ENCODE measurements around the gene C9orf50.

C9orf50 gene

GRCh38 chr9:129573977-129574376 lies 46.9 kb downstream of the C9orf50 start:
- no peak overlapping the region for H3K4me2 ChIP-seq (ENCODE audit: low read depth, low read length)
- H3K9ac ChIP-seq (ENCODE audit: low read length) = no peak overlapping the region
- H3F3A ChIP-seq (ENCODE audit: insufficient read depth, low read length) = no peaks in the 10 kb centered on the region
- peaks cover 6% of the 10 kb centered on the region for H3K27me3 ChIP-seq (replicated peaks; ENCODE audit: insufficient read depth, low read length)
- no peak overlapping the region for H3K27ac ChIP-seq (ENCODE audit: low read length)
- no peaks in the 10 kb centered on the region for H3K9me3 ChIP-seq (replicated peaks; ENCODE audit: insufficient read depth, low read length)
- peaks cover 6% of the 10 kb centered on the region for H3K4me1 ChIP-seq (ENCODE audit: low read length)
- H3K36me3 ChIP-seq (replicated peaks; ENCODE audit: insufficient read depth, low read length) = no peaks in the 10 kb centered on the region
- H4K20me1 ChIP-seq (ENCODE audit: insufficient read depth, low read length) = no peaks in the 10 kb centered on the region
- no peak for DNase-seq
- no peaks in the 10 kb centered on the region for H3K79me2 ChIP-seq (ENCODE audit: low read length)
- TF ChIP-seq CTCF (IDR thresholded peaks at IDR 0.05; ENCODE audit: low read length) (no peak), EZH2phosphoT487 (IDR thresholded peaks at IDR 0.05; ENCODE audit: low read length) (no peak), EZH2 (optimal IDR thresholded peaks at IDR 0.05; ENCODE audit: low read depth, low read length) (no peak)
- no peak overlapping the region for H2AFZ ChIP-seq (ENCODE audit: low read length)
- no peak overlapping the region for H3K4me3 ChIP-seq (ENCODE audit: low read length)
- no peaks in the 10 kb centered on the region for H3K9me2 ChIP-seq (replicated peaks; ENCODE audit: insufficient read depth, low read length)

- H3K9me2 ChIP-seq (replicated peaks; ENCODE audit: insufficient read depth, low read length) = no peaks in the 10 kb centered on the region
- no peak for DNase-seq
- no peaks in the 10 kb centered on the region for H4K20me1 ChIP-seq (ENCODE audit: insufficient read depth, low read length)
- no peaks in the 10 kb centered on the region for H3K36me3 ChIP-seq (replicated peaks; ENCODE audit: insufficient read depth, low read length)
- no peak overlapping the region for H3K9ac ChIP-seq (ENCODE audit: low read length)
- no peaks in the 10 kb centered on the region for H3K9me3 ChIP-seq (replicated peaks; ENCODE audit: insufficient read depth, low read length)
- H3F3A ChIP-seq (ENCODE audit: insufficient read depth, low read length) = no peaks in the 10 kb centered on the region
- H3K27me3 ChIP-seq (replicated peaks; ENCODE audit: insufficient read depth, low read length) = peaks cover 15% of the 10 kb centered on the region
- no peak overlapping the region for H3K4me2 ChIP-seq (ENCODE audit: low read depth, low read length)
- H2AFZ ChIP-seq (ENCODE audit: low read length) = no peak overlapping the region
- no peaks in the 10 kb centered on the region for H3K79me2 ChIP-seq (ENCODE audit: low read length)
- TF ChIP-seq CTCF (IDR thresholded peaks at IDR 0.05; ENCODE audit: low read length) = no peak
- no peak overlapping the region for H3K4me3 ChIP-seq (ENCODE audit: low read length)
- H3K27ac ChIP-seq (ENCODE audit: low read length) = no peak overlapping the region
- H3K4me1 ChIP-seq (ENCODE audit: low read length) = peaks cover 5% of the 10 kb centered on the region; the same call in 1 of the 2 replicates
Observed at GRCh38 chr9:129572517-129572916, 48.4 kb downstream of the C9orf50 start.

- Histone ChIP-seq H3F3A (ENCODE audit: insufficient read depth, low read length) (no peaks in the 10 kb centered on the region), H3K27me3 (replicated peaks; ENCODE audit: insufficient read depth, low read length) (peaks cover 15% of the 10 kb centered on the region), H3K9me2 (replicated peaks; ENCODE audit: insufficient read depth, low read length) (no peaks in the 10 kb centered on the region), H2AFZ (ENCODE audit: low read length) (no peak overlapping the region), H3K79me2 (ENCODE audit: low read length) (no peaks in the 10 kb centered on the region), H3K9me3 (replicated peaks; ENCODE audit: insufficient read depth, low read length) (no peaks in the 10 kb centered on the region), H3K4me1 (ENCODE audit: low read length) (peaks cover 5% of the 10 kb centered on the region; the same call in 1 of the 2 replicates), H3K4me3 (ENCODE audit: low read length) (no peak overlapping the region), H4K20me1 (ENCODE audit: insufficient read depth, low read length) (no peaks in the 10 kb centered on the region), H3K27ac (ENCODE audit: low read length) (no peak overlapping the region), H3K36me3 (replicated peaks; ENCODE audit: insufficient read depth, low read length) (no peaks in the 10 kb centered on the region), H3K4me2 (ENCODE audit: low read depth, low read length) (no peak overlapping the region), H3K9ac (ENCODE audit: low read length) (no peak overlapping the region)
- TF ChIP-seq EZH2 (optimal IDR thresholded peaks at IDR 0.05; ENCODE audit: low read depth, low read length) (no peak), EZH2phosphoT487 (IDR thresholded peaks at IDR 0.05; ENCODE audit: low read length) (no peak), CTCF (IDR thresholded peaks at IDR 0.05; ENCODE audit: low read length) (no peak)
- no peak for DNase-seq
Observed at GRCh38 chr9:129572052-129572425, 48.9 kb downstream of the C9orf50 start.
